ENCODE measurements around the gene TPM3. TPM values are rescaled to one million over a fixed set of nuclear protein-coding genes. Genes with fewer than 3 reads are reported as not detected.
"Not testable (repeated sequence)": the region's sequence is repeated elsewhere in the genome, so short reads cannot be mapped to it uniquely, and the experiment has no call there.

Gene TPM3
- total RNA-seq, 1 donor from 2014 or later = 254 TPM

DNA sequence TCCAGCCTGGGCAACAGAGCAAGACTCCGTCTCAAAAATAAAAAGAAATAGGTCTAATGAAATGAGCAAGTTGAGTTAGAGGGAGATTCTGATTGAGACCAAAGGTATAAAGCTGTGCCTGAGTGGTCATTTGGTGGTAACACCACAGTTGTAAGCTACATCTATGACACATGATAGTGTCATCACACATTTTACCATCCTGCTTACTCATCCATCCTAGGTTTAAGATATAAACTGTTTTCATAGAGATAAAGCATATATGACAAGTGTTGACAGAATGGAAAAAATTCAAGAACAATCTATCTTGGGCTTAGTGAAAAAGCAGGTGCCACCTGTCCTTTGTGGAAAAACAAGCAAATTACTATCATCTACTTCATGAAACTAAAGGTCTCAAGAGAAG is 21.4 kb upstream of the TPM3 start:
- TF ChIP-seq, protein P1, sequence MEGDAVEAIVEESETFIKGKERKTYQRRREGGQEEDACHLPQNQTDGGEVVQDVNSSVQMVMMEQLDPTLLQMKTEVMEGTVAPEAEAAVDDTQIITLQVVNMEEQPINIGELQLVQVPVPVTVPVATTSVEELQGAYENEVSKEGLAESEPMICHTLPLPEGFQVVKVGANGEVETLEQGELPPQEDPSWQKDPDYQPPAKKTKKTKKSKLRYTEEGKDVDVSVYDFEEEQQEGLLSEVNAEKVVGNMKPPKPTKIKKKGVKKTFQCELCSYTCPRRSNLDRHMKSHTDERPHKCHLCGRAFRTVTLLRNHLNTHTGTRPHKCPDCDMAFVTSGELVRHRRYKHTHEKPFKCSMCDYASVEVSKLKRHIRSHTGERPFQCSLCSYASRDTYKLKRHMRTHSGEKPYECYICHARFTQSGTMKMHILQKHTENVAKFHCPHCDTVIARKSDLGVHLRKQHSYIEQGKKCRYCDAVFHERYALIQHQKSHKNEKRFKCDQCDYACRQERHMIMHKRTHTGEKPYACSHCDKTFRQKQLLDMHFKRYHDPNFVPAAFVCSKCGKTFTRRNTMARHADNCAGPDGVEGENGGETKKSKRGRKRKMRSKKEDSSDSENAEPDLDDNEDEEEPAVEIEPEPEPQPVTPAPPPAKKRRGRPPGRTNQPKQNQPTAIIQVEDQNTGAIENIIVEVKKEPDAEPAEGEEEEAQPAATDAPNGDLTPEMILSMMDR (IDR thresholded peaks at IDR 0.05) = no peak
- H3K27ac ChIP-seq = no peak overlapping the region
- peaks cover 0 to under 1% of the 10 kb centered on the region in 2 donors for H3K4me1 ChIP-seq
- intact Hi-C loops (cut with DNase I) = no loop called here
- H3K27me3 ChIP-seq = no peaks in the 10 kb centered on the region
- no peak overlapping the region for H3K4me3 ChIP-seq
- no peaks in the 10 kb centered on the region for H3K9me3 ChIP-seq
- DNase-seq (ENCODE audit: low spot score in 2 of 2) = no peak
- H3K36me3 ChIP-seq = peaks cover 68 to 81% of the 10 kb centered on the region in 2 donors

GRCh38 chr1:154212083-154212482 is 20.2 kb upstream of the TPM3 start:
- TF ChIP-seq, protein P1 (IDR thresholded peaks at IDR 0.05) = no peak
- Histone ChIP-seq H3K9me3 (no peaks in the 10 kb centered on the region), H3K27ac (no peak overlapping the region), H3K27me3 (no peaks in the 10 kb centered on the region), H3K4me1 (no peaks in the 10 kb centered on the region), H3K36me3 (peaks cover 71 to 84% of the 10 kb centered on the region in 2 donors), H3K4me3 (no peak overlapping the region)
- DNase-seq (ENCODE audit: low spot score in 2 of 2) = no peak
- intact Hi-C loops (cut with DNase I) = no loop called here

GRCh38 chr1:154208677-154209388 is 16.9 kb upstream of the TPM3 start:
- H3K27ac ChIP-seq = no peak overlapping the region
- TF ChIP-seq, protein P1 (IDR thresholded peaks at IDR 0.05) = no peak
- DNase-seq (ENCODE audit: low spot score in 2 of 2) = no peak
- H3K36me3 ChIP-seq = peaks cover 77 to 91% of the 10 kb centered on the region in 2 donors
- no peaks in the 10 kb centered on the region for H3K27me3 ChIP-seq
- no peaks in the 10 kb centered on the region for H3K4me1 ChIP-seq
- H3K4me3 ChIP-seq = no peak overlapping the region
- intact Hi-C loops (cut with DNase I) = no loop called here
- H3K9me3 ChIP-seq = no peaks in the 10 kb centered on the region

DNA sequence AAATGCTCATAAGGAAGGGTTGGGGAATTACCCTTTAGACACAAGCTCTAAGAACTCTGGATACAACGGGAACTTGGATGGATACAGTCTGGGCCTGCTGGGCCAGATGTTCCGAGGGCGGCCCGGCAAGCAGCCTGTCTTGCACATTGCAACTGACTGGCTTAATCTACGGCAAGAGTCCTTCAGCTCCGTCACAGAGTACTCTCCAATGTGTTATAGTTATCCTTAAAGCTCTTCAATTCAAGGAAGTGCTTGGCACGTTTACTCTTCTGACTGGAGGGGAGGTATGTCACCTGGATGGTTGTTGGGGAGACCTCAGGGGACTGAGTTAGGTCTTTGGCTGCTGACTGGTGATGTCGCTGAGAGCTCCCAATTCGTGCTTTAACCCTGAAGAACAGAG is 15.4 kb upstream of the TPM3 start:
- Histone ChIP-seq H3K4me3 (no peak overlapping the region), H3K36me3 (peaks cover 61 to 75% of the 10 kb centered on the region in 2 donors), H3K4me1 (no peaks in the 10 kb centered on the region), H3K27me3 (no peaks in the 10 kb centered on the region), H3K9me3 (no peaks in the 10 kb centered on the region), H3K27ac (no peak overlapping the region)
- TF ChIP-seq, protein P1 (IDR thresholded peaks at IDR 0.05) = no peak
- no peak for DNase-seq (ENCODE audit: low spot score in 2 of 2)
- intact Hi-C loops (cut with DNase I) = no loop called here

GRCh38 chr1:154206196-154206595 is 14.3 kb upstream of the TPM3 start, which contains the start of gene CFAP141:
Gene CFAP141, minus strand, starts transcription at chr1:154206333. Its CDS starts 26 bp downstream, at chr1:154206307.
- intact Hi-C loops (cut with DNase I) = no loop called here
- peaks cover 50 to 64% of the 10 kb centered on the region in 2 donors for H3K36me3 ChIP-seq
- no peak within 1 kb of the TSS for H3K4me3 ChIP-seq
- TF ChIP-seq, protein P1 (IDR thresholded peaks at IDR 0.05) = no peak
- no peaks in the 10 kb centered on the region for H3K9me3 ChIP-seq
- no peak for DNase-seq (ENCODE audit: low spot score in 2 of 2)
- H3K27me3 ChIP-seq = no peaks in the 10 kb centered on the region
- no peak within 1 kb of the TSS for H3K27ac ChIP-seq
- H3K4me1 ChIP-seq = no peaks in the 10 kb centered on the region

GRCh38 chr1:154205778-154206177 is 13.9 kb upstream of the TPM3 start:
- H3K27me3 ChIP-seq; H3K9me3 ChIP-seq; H3K4me1 ChIP-seq; DNase-seq (ENCODE audit: low spot score in 2 of 2); intact Hi-C loops (cut with DNase I); H3K4me3 ChIP-seq; H3K27ac ChIP-seq: not testable (repeated sequence)
- peaks cover 47 to 60% of the 10 kb centered on the region in 2 donors for H3K36me3 ChIP-seq

All from ascending aorta (tissue), 2 donors.